Measurements from ENCODE around the gene NCK2. TPM values are rescaled to one million over a fixed set of nuclear protein-coding genes. Genes with fewer than 3 reads are reported as not detected.

NCK2 gene
- total and polyA plus RNA-seq, 2 of the 4 experiments (the other 2 are of a cell fraction): 15.8 to 22.2 TPM

DNA sequence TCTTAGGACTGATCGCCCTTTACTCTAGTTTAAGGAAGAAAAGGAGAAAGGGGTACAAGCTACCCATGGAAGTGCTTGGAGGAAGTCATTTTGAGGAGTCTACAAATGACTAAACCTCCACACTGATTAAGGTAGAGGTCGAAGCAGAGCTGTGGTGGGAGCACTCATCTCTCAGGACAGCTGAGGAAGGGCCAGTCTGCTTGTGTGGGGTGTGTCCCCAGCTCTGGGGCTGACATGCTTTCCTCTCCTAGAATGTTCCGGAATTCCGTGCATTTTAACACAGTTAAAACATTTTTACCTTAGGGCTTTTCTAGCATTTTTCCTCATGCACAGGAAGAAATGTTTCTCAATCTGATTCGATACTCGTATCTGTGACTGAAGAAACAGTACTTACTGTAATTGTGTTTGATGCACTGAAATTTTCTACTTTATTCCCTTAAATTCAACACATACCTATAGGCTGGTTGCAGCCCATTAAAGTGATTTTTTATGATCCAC is 135.1 kb downstream of the NCK2 start:
- H2BK5ac ChIP-seq (ENCODE audit: low read depth, low read length, poor library complexity, severe bottlenecking): no peak overlapping the region
- ATAC-seq (ENCODE audit: low read depth) (no peak), DNase-seq (no peak)
- peaks cover 2% of the 10 kb centered on the region; the same call in 1 of the 2 replicates for H3K9me3 ChIP-seq (ENCODE audit: control insufficient read depth, insufficient read depth, low read length)
- ChIA-PET POLR2A (ENCODE audit: unreplicated experiment) (interaction anchor here (0.6 kb wide), 1 partner anchor 357 kb away, joined by 5 read pairs; no protein-coding TSS in a partner anchor), CTCF (no interaction called here)
- H3K4ac ChIP-seq (ENCODE audit: low read depth, low read length): no peak overlapping the region
- WGBS, 2 experiments (ENCODE audit: extremely low coverage in 2 of 2, insufficient read length in 1 of 2): no CpG with 5 or more reads among the region's 6 CpGs
- dilution Hi-C loops (cut with HindIII; ENCODE audit: low sequenced_read_pairs, unreplicated experiment): no loop called here
- peaks cover 10% of the 10 kb centered on the region for H3K36me3 ChIP-seq (ENCODE audit: control insufficient read depth, insufficient read depth, low read length)
- in situ Hi-C loops (cut with MboI; ENCODE audit: low sequenced_read_pairs): no loop called here
- no peak overlapping the region for H3K27ac ChIP-seq (ENCODE audit: insufficient read depth, low read length)
- H3K4me1 ChIP-seq (ENCODE audit: control insufficient read depth, insufficient read depth, low read length): 0 out of 2 replicates have a peak, but pooled peaks cover 1% of the 10 kb centered on the region
- 0 out of 2 replicates have a peak, but pooled peaks cover 3% of the 10 kb centered on the region for H3K9me1 ChIP-seq (ENCODE audit: insufficient read depth, low read length)
- H2AK5ac ChIP-seq (ENCODE audit: low read depth, low read length): no peak overlapping the region
- no peak overlapping the region for H4K5ac ChIP-seq (ENCODE audit: low read depth, low read length)
- H4K20me1 ChIP-seq (ENCODE audit: insufficient read depth, low read length): no peaks in the 10 kb centered on the region
- no peak overlapping the region for H3K9ac ChIP-seq (ENCODE audit: low read depth, low read length)
- H3K79me1 ChIP-seq (ENCODE audit: low read depth in 1 of 2, low read length in 2 of 2): peaks cover 24 to 50% of the 10 kb centered on the region in 2 experiments
- H3K14ac ChIP-seq (replicated peaks; ENCODE audit: low read depth, low read length): no peak overlapping the region
- intact Hi-C loops (cut with micrococcal nuclease): no loop called here
- H4K91ac ChIP-seq (ENCODE audit: insufficient read depth, low read depth, low read length): no peak overlapping the region
- no peak overlapping the region for H3K18ac ChIP-seq (ENCODE audit: low read depth, low read length)
- no peak overlapping the region for H2BK15ac ChIP-seq (ENCODE audit: low read depth, low read length)
- H3K56ac ChIP-seq (ENCODE audit: extremely low read depth, insufficient read depth, low read length): 0 out of 2 replicates have a peak overlapping the region, but pooled peaks have one; percentile 3
- no TSS peak for BruUV-seq (replicated peaks)
- H3K23ac ChIP-seq (ENCODE audit: low read depth, low read length): no peak overlapping the region
- H4K8ac ChIP-seq (ENCODE audit: low read depth in 2 of 2, low read length in 2 of 2): no peak overlapping the region
- no peak overlapping the region for H3K4me3 ChIP-seq (ENCODE audit: insufficient read depth, low read depth, low read length)
- H2BK120ac ChIP-seq (ENCODE audit: low read depth, low read length): no peak overlapping the region
- no peak overlapping the region for H3K4me2 ChIP-seq (ENCODE audit: low read depth, low read length)
- H2AFZ ChIP-seq (replicated peaks; ENCODE audit: low read length, poor library complexity): no peak overlapping the region
- TF ChIP-seq FOS (IDR thresholded peaks at IDR 0.05; ENCODE audit: low read depth, low read length) (no peak), CEBPB (IDR thresholded peaks at IDR 0.05; ENCODE audit: low read depth, low read length) (no peak), MXI1 (IDR thresholded peaks at IDR 0.05; ENCODE audit: borderline replicate concordance, low read depth, low read length) (no peak)
- H3K27me3 ChIP-seq (ENCODE audit: control insufficient read depth, insufficient read depth, low read length): no peaks in the 10 kb centered on the region
- H2BK20ac ChIP-seq (ENCODE audit: low read depth, low read length): no peak overlapping the region
- no peak overlapping the region for H2AK9ac ChIP-seq (replicated peaks; ENCODE audit: low read depth, low read length, poor library complexity)

All from IMR-90 (cell line).